Measurements from ENCODE around the gene SLC8A2.
"Not testable (repeated sequence)": the region's sequence is repeated elsewhere in the genome, so short reads cannot be mapped to it uniquely, and the experiment has no call there.

Gene SLC8A2

GRCh38 chr19:47415953-47416642 is 55.6 kb downstream of the SLC8A2 start:
- H3K27ac ChIP-seq, result no peak overlapping the region
- no peak for TF ChIP-seq CTCF (IDR thresholded peaks at IDR 0.05)
- H3K9me3 ChIP-seq, result no peaks in the 10 kb centered on the region
- H3K36me3 ChIP-seq, result no peaks in the 10 kb centered on the region
- peaks cover 96% of the 10 kb centered on the region for H3K27me3 ChIP-seq
- no peaks in the 10 kb centered on the region for H3K4me1 ChIP-seq (ENCODE audit: control insufficient read depth in 1 of 2, insufficient read depth in 1 of 2, low read depth in 1 of 2, low read length in 1 of 2)
- H3K4me3 ChIP-seq (ENCODE audit: low read depth in 1 of 2, low read length in 1 of 2), result no peak overlapping the region

- H3K4me1 ChIP-seq (ENCODE audit: control insufficient read depth in 1 of 2, insufficient read depth in 1 of 2, low read depth in 1 of 2, low read length in 1 of 2), result no peaks in the 10 kb centered on the region
- H3K36me3 ChIP-seq, result no peaks in the 10 kb centered on the region
- H3K27ac ChIP-seq, result no peak overlapping the region
- no peak for TF ChIP-seq CTCF (IDR thresholded peaks at IDR 0.05)
- peaks cover 93% of the 10 kb centered on the region for H3K27me3 ChIP-seq
- H3K4me3 ChIP-seq (ENCODE audit: low read depth in 1 of 2, low read length in 1 of 2), result no peak overlapping the region
- H3K9me3 ChIP-seq, result no peaks in the 10 kb centered on the region
Observed at GRCh38 chr19:47414469-47414868, 57.2 kb downstream of the SLC8A2 start.

- H3K4me1 ChIP-seq (ENCODE audit: control insufficient read depth in 1 of 2, insufficient read depth in 1 of 2, low read depth in 1 of 2, low read length in 1 of 2), result no peaks in the 10 kb centered on the region
- H3K4me3 ChIP-seq (ENCODE audit: low read depth in 1 of 2, low read length in 1 of 2), result no peak overlapping the region
- no peak overlapping the region for H3K27ac ChIP-seq
- no peaks in the 10 kb centered on the region for H3K9me3 ChIP-seq
- peaks cover 93% of the 10 kb centered on the region for H3K27me3 ChIP-seq
- no peaks in the 10 kb centered on the region for H3K36me3 ChIP-seq
- TF ChIP-seq CTCF (IDR thresholded peaks at IDR 0.05), result no peak
Observed at GRCh38 chr19:47413941-47414340, 57.8 kb downstream of the SLC8A2 start.

GRCh38 chr19:47411696-47412095 is 60.0 kb downstream of the SLC8A2 start:
- H3K36me3 ChIP-seq; H3K27ac ChIP-seq; H3K4me1 ChIP-seq (ENCODE audit: control insufficient read depth in 1 of 2, insufficient read depth in 1 of 2, low read depth in 1 of 2, low read length in 1 of 2); H3K4me3 ChIP-seq (ENCODE audit: low read depth in 1 of 2, low read length in 1 of 2); H3K9me3 ChIP-seq: not testable (repeated sequence)
- H3K27me3 ChIP-seq, result peaks cover 93% of the 10 kb centered on the region

- Histone ChIP-seq H3K27ac (no peak overlapping the region), H3K9me3 (no peaks in the 10 kb centered on the region), H3K4me1 (ENCODE audit: control insufficient read depth in 1 of 2, insufficient read depth in 1 of 2, low read depth in 1 of 2, low read length in 1 of 2) (no peaks in the 10 kb centered on the region), H3K36me3 (no peaks in the 10 kb centered on the region), H3K27me3 (peaks cover 93% of the 10 kb centered on the region), H3K4me3 (ENCODE audit: low read depth in 1 of 2, low read length in 1 of 2) (no peak overlapping the region)
- no peak for TF ChIP-seq CTCF (IDR thresholded peaks at IDR 0.05)
Observed at GRCh38 chr19:47411101-47411500, 60.6 kb downstream of the SLC8A2 start.

GRCh38 chr19:47408156-47408938 is 63.3 kb downstream of the SLC8A2 start:
- Histone ChIP-seq H3K27ac (no peak overlapping the region), H3K9me3 (no peaks in the 10 kb centered on the region), H3K4me1 (ENCODE audit: control insufficient read depth in 1 of 2, insufficient read depth in 1 of 2, low read depth in 1 of 2, low read length in 1 of 2) (no peaks in the 10 kb centered on the region), H3K36me3 (no peaks in the 10 kb centered on the region), H3K27me3 (peaks cover 94% of the 10 kb centered on the region), H3K4me3 (ENCODE audit: low read depth in 1 of 2, low read length in 1 of 2) (no peak overlapping the region)
- no peak for TF ChIP-seq CTCF (IDR thresholded peaks at IDR 0.05)
